PFSK-1 (cell line): ENCODE measurements around the gene KCTD11.

Experiments used
- FOXP2 ChIP-seq: optimal IDR thresholded peaks from 2 replicates; pipeline ENCODE3; 2011; ENCODE audit warnings: borderline replicate concordance, control low read depth, inconsistent platforms; ENCODE audit not compliant: insufficient read depth; ENCODE audit errors: extremely low read length, extremely low read depth
- POLR2AphosphoS5 ChIP-seq: IDR thresholded peaks from 2 replicates; pipeline ENCODE4 v1.6.1; 2012; ENCODE audit warnings: low read depth, mild to moderate bottlenecking, control low read depth, low read length, moderate library complexity
- SIN3A ChIP-seq: IDR thresholded peaks from 2 replicates; pipeline ENCODE4 v1.6.1; 2012; ENCODE audit warnings: mild to moderate bottlenecking, low read length, moderate library complexity, borderline replicate concordance; ENCODE audit not compliant: insufficient read depth
- TAF1 ChIP-seq: IDR thresholded peaks from 2 replicates; pipeline ENCODE4 v1.6.1; 2012; ENCODE audit warnings: low read length, control low read depth, borderline replicate concordance; ENCODE audit not compliant: insufficient read depth
- TF ChIP-seq, protein P1 (sequence below), 2 experiments: IDR thresholded peaks; 2 replicates each; pipeline versions ENCODE4 v1.6.1 to v1.8.0; 2011 to 2012; ENCODE audit warnings: low read depth in 2 of 2, low read length in 2 of 2, control low read depth in 1 of 2, inconsistent platforms in 1 of 2, mild to moderate bottlenecking in 1 of 2, moderate library complexity in 1 of 2; ENCODE audit not compliant: insufficient read depth in 1 of 2

The KCTD11 gene

DNA sequence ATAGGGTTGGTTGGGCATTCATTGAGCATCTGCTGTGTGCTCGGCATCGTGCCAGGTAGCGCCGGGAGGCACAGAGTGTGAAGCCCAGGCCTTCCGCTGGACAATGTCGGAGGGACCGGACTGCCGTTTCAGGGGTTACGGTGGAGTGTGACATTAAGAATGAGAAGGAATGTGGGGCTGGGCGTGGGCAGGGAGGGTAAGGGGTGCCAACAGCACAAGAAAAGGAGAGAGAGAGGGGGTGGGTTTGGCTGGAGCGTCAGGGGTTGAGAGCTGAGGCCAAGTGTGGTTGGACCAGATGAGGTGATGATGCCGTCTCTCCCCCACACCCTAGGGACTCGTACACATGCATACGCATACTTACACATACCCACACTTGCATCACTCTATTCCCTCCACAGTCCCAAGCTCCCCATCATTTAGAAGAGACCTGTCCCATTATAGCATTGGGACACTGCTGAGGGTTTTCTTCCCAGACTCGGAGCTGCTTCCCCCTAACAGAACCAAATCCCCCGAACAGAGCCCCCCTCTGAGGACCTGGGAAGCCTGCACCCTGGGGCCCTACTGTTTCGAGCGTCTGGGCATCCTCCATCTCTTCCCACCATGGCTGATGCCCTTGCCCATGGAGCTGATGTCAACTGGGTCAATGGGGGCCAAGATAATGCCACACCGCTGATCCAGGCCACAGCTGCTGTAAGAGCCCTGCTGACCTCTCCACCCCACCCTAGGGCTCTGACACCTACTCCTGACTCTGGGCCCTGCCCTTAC is 3.3 kb upstream of the KCTD11 start:
- TF ChIP-seq POLR2AphosphoS5 (no peak), SIN3A (no peak), FOXP2 (no peak), TAF1 (no peak)
- TF ChIP-seq, protein P1, sequence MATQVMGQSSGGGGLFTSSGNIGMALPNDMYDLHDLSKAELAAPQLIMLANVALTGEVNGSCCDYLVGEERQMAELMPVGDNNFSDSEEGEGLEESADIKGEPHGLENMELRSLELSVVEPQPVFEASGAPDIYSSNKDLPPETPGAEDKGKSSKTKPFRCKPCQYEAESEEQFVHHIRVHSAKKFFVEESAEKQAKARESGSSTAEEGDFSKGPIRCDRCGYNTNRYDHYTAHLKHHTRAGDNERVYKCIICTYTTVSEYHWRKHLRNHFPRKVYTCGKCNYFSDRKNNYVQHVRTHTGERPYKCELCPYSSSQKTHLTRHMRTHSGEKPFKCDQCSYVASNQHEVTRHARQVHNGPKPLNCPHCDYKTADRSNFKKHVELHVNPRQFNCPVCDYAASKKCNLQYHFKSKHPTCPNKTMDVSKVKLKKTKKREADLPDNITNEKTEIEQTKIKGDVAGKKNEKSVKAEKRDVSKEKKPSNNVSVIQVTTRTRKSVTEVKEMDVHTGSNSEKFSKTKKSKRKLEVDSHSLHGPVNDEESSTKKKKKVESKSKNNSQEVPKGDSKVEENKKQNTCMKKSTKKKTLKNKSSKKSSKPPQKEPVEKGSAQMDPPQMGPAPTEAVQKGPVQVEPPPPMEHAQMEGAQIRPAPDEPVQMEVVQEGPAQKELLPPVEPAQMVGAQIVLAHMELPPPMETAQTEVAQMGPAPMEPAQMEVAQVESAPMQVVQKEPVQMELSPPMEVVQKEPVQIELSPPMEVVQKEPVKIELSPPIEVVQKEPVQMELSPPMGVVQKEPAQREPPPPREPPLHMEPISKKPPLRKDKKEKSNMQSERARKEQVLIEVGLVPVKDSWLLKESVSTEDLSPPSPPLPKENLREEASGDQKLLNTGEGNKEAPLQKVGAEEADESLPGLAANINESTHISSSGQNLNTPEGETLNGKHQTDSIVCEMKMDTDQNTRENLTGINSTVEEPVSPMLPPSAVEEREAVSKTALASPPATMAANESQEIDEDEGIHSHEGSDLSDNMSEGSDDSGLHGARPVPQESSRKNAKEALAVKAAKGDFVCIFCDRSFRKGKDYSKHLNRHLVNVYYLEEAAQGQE (IDR thresholded peaks at IDR 0.05; ENCODE audit: insufficient read depth in 1 of 2, low read depth in 2 of 2, low read length in 2 of 2) = no peak

- TF ChIP-seq, protein P1 (IDR thresholded peaks at IDR 0.05; ENCODE audit: insufficient read depth in 1 of 2, low read depth in 2 of 2, low read length in 2 of 2) = no peak
- TF ChIP-seq SIN3A = no peak
- TF ChIP-seq FOXP2 = no peak
- TF ChIP-seq TAF1 = no peak
- TF ChIP-seq POLR2AphosphoS5 = no peak
These were observed 534 bp downstream of the KCTD11 start for GRCh38 chr17:7352503-7352889.

DNA sequence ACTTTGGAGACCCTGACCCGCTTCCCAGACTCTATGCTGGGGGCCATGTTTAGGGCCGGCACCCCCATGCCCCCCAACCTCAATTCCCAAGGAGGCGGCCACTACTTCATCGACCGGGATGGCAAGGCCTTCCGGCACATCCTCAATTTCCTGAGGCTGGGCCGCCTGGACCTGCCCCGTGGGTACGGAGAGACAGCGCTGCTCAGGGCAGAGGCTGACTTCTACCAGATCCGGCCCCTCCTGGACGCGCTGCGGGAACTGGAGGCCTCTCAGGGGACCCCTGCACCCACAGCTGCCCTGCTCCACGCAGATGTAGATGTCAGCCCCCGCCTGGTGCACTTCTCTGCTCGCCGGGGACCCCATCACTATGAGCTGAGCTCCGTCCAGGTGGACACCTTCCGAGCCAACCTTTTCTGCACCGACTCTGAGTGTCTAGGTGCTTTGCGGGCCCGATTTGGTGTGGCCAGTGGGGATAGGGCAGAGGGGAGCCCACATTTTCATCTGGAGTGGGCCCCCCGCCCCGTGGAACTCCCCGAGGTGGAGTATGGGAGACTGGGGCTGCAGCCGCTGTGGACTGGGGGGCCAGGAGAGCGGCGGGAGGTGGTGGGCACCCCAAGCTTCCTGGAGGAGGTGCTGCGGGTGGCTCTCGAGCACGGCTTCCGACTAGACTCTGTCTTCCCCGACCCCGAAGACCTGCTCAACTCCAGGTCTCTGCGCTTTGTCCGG is 1.1 kb downstream of the KCTD11 start:
- TF ChIP-seq TAF1 (no peak), SIN3A (no peak), POLR2AphosphoS5 (no peak), FOXP2 (no peak)
- TF ChIP-seq, protein P1 (IDR thresholded peaks at IDR 0.05; ENCODE audit: insufficient read depth in 1 of 2, low read depth in 2 of 2, low read length in 2 of 2) = no peak

DNA sequence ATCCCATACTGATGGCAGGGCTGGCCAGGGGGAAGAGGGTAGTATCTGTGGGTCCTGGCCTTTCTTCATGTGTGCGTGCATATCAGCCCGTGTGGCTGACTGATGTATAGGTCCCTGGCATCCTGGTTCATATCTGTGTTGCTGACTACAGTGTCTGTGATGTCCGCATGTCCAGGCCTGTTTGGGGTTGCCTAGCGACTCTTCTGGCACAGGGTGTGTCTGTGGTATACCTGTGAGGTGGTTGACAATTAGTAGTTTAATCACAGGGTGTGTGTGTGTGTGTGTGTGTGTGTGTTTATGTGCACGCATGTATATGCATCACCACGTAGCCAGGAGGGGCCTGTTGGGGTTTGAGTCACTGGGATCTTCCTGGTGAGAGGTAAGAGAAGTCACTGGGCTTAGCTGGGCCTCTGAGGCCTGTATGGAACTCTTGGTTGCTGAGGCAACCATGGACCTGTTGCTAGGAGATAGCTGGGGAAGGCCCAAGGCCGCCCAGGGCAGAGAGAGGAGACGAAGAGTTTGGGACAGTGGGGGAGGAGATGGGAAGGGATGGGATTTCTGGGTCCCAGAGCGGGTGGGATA is 2.4 kb downstream of the KCTD11 start:
- TF ChIP-seq, protein P1 (IDR thresholded peaks at IDR 0.05; ENCODE audit: insufficient read depth in 1 of 2, low read depth in 2 of 2, low read length in 2 of 2) = no peak
- TF ChIP-seq POLR2AphosphoS5 = no peak
